Colon (tissue), 2 donors: ENCODE measurements around the gene AGER.
"Not testable (repeated sequence)": the region's sequence is repeated elsewhere in the genome, so short reads cannot be mapped to it uniquely, and the experiment has no call there.

Experiments used
- FAIRE-seq: peaks from 2 replicates; lab custom pipeline; 2012; peaks lifted over from hg19 to GRCh38; lab: Jason Lieb, UNC
- donor health status: control.
- donor health status: control.

Gene AGER

GRCh38 chr6:32148289-32149091 is 35.6 kb downstream of the AGER start:
- no peak for FAIRE-seq

GRCh38 chr6:32147401-32148132 is 36.5 kb downstream of the AGER start:
- FAIRE-seq: no peak

DNA sequence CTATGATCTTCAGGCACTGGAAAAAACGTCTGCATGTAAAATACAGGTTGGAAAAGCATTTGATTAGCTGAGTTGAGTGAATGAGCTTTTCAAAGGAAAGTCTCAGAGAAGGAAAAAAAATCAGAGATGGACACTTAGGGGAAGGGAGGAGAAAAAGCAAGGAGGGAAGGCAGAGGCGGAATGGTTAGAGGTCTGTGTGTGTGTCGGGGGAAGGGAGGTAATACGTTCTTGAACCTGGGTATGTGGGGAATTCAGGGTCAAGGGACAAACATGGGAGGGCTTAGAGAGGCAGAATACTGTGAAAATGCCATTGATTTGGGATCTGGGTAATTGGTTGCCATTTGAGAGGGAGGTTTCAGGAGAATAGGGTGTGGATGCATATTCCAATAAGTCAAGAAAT is 37.4 kb downstream of the AGER start:
- FAIRE-seq: no peak

DNA sequence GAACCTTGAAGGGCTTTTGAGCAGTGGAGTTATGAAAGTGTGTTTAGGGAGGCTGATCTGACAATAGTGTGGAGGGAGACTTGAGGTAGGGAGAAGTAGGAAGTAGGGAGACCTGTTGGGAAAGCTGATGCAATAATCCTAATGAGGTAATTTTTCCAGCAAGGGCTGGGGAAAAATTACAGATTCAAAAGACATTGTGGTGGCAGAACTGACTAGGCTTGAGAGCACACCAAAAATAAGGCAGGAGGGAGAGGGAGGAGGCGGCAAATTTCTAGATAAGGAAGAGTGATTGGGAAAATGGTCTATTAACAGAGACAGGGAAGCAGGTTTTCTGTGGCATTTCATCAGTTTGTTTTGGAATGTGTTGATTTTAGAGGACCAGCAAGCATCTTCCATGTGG is 37.8 kb downstream of the AGER start:
- FAIRE-seq: no peak

GRCh38 chr6:32144238-32144637 is 39.8 kb downstream of the AGER start:
- not testable (repeated sequence) for FAIRE-seq

GRCh38 chr6:32140420-32141046 is 43.5 kb downstream of the AGER start:
- no peak for FAIRE-seq

- FAIRE-seq: no peak
These were observed 44.5 kb downstream of the AGER start for GRCh38 chr6:32139590-32139989.

DNA sequence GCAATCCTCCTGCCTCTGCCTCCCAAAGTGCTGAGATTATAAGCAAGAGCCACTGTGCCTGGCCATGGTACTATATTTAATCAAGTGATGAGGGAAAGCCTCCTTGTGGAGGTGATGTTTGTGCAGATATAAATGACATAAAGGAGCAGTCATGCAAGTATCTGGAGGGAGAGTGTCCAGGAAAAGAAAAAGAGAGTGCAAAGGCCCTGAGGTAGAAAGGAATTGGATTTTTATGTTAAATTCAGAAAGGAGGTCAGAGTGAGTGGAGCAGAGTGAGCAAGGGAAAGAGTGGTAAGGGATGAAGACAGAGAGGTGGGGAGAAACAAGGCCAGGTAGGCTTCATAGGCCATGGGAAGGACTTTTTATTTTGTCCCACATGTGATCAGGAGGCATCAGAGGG is 46.6 kb downstream of the AGER start:
- no peak for FAIRE-seq

DNA sequence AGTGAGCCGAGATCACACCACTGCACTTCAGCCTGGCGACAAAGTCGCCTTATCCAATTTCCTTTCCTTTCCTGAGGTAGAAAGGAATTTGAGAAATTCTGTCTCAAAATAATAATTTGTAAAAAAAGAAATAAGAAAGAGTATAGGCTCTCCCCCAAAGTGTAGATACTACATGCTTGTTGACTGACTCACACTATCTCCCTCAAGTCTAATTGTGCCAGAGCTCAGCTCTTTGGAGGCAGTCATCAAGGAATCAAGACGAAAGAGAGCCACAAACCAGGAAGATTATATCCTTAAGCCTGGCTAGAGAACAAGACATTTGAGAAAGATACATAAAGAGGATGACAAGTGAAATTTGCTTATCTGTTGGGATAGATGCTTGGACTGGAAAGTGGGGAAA is 50.3 kb downstream of the AGER start:
- no peak for FAIRE-seq

DNA sequence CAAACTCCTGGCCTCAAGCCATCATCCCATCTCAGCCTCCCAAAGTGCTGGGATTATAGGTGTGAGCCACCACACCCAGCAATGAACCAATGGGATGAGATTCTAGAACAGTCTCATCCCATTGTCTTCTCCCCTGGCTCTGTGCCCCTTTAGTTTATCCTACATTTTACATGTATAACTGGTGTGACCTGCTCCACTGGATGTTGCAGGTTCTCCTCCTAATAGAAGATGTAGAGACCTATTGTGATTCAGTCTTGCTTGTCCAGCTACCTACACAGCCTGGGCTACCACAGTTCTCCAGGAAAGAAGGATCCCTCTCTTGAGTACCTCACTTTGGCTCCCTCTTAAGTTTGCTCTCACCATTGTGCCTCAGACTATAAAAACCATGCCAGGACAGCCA is 51.9 kb downstream of the AGER start:
- FAIRE-seq: no peak

DNA sequence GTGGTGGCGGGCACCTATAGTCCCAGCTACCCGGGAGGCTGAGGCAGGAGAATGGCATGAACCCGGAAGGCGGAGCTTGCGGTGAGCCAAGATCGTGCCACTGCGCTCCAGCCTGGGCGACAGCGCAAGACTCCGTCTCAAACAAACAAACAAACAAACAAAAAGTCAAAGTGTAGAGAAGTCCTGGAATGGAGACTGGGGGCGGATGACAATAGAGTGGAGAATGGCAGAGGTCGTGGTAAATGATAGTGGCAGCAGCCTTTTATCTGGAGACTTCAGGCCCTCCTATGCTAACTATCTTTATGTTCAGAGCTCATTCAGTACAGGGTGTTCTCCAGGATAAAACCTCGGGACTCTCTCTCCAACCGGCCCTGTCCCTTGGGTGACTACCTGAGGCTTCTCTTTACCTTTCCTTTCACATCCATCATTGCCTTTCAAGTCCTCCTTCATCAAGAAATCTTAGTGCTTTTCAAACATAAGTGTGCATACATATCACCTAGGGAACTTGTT is 52.6 kb downstream of the AGER start:
- FAIRE-seq: no peak
